ENCODE data around the gene ATP4B.

Gene ATP4B

DNA sequence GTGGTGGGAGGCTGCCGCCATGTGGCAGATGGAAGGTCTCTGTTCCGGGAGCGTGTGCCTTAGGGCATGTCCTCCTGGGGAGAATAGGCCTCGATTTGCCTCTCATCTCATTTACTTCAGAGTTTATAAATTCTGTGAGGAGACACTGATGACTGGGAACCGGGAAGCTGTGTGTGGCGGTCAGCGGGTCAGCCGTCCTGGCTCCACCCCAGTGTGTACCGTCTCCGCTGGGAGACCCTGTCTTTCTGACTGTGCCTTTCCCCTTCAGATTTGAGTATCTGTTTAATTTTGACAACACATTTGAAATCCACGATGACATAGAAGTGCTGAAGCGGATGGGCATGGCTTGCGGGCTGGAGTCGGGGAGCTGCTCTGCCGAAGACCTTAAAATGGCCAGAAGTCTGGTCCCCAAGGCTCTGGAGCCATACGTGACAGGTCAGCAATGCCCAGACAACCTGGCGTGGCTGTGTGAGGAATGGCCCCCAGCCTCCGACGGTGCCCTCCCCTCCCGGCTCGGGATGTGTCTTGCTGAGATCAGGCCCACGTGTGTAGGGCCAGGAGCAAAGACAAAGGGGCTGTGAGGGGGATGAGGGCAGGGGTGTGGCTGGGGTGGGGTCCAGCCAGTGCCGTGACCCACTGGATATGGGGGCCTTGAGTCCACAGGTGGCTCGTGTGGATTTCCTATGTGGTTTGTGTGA, 21.6 kb downstream of the ATP4B start:
- TF ChIP-seq GABPA (IDR thresholded peaks at IDR 0.05; ENCODE audit: low read depth), result no peak
- TF ChIP-seq, protein P1, sequence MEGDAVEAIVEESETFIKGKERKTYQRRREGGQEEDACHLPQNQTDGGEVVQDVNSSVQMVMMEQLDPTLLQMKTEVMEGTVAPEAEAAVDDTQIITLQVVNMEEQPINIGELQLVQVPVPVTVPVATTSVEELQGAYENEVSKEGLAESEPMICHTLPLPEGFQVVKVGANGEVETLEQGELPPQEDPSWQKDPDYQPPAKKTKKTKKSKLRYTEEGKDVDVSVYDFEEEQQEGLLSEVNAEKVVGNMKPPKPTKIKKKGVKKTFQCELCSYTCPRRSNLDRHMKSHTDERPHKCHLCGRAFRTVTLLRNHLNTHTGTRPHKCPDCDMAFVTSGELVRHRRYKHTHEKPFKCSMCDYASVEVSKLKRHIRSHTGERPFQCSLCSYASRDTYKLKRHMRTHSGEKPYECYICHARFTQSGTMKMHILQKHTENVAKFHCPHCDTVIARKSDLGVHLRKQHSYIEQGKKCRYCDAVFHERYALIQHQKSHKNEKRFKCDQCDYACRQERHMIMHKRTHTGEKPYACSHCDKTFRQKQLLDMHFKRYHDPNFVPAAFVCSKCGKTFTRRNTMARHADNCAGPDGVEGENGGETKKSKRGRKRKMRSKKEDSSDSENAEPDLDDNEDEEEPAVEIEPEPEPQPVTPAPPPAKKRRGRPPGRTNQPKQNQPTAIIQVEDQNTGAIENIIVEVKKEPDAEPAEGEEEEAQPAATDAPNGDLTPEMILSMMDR (IDR thresholded peaks at IDR 0.05; ENCODE audit: insufficient read depth, low read length), result no peak
- TF ChIP-seq, protein P2, sequence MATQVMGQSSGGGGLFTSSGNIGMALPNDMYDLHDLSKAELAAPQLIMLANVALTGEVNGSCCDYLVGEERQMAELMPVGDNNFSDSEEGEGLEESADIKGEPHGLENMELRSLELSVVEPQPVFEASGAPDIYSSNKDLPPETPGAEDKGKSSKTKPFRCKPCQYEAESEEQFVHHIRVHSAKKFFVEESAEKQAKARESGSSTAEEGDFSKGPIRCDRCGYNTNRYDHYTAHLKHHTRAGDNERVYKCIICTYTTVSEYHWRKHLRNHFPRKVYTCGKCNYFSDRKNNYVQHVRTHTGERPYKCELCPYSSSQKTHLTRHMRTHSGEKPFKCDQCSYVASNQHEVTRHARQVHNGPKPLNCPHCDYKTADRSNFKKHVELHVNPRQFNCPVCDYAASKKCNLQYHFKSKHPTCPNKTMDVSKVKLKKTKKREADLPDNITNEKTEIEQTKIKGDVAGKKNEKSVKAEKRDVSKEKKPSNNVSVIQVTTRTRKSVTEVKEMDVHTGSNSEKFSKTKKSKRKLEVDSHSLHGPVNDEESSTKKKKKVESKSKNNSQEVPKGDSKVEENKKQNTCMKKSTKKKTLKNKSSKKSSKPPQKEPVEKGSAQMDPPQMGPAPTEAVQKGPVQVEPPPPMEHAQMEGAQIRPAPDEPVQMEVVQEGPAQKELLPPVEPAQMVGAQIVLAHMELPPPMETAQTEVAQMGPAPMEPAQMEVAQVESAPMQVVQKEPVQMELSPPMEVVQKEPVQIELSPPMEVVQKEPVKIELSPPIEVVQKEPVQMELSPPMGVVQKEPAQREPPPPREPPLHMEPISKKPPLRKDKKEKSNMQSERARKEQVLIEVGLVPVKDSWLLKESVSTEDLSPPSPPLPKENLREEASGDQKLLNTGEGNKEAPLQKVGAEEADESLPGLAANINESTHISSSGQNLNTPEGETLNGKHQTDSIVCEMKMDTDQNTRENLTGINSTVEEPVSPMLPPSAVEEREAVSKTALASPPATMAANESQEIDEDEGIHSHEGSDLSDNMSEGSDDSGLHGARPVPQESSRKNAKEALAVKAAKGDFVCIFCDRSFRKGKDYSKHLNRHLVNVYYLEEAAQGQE (IDR thresholded peaks at IDR 0.05; ENCODE audit: insufficient replicate concordance, low read depth), result no peak
- no peak for TF ChIP-seq SPI1 (IDR thresholded peaks at IDR 0.05; ENCODE audit: borderline replicate concordance, low read depth)
- no peak for TF ChIP-seq POLR2AphosphoS5 (IDR thresholded peaks at IDR 0.05; ENCODE audit: low read depth)
- no peak overlapping the region for H3K4me3 ChIP-seq (replicated peaks; ENCODE audit: insufficient read depth, low read length)
- no peak for DNase-seq (ENCODE audit: low read depth in 1 of 2, low spot score in 1 of 2)
- no peaks in the 10 kb centered on the region for H3K27me3 ChIP-seq (ENCODE audit: insufficient read depth, poor library complexity, severe bottlenecking)
- no peak overlapping the region for H3K27ac ChIP-seq (replicated peaks)

DNA sequence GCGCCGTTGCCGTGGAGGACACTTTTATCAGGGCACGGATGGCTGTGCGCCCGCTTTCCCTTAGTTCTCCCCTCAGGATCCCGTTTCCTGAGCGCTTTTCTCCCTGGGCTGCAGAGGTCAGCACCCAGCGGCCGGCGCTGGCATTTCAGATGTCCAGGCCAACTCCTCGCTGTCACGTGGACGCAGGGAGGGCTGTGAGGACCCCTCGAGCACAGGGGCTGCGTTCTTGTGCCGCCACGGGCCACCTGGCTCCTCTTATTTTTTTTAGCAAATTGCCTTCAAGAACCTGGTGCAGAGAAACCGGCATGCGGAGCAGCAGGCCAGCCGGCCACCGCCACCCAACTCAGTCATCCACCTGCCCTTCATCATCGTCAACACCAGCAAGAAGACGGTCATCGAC, 22.3 kb downstream of the ATP4B start:
- TF ChIP-seq POLR2AphosphoS5 (IDR thresholded peaks at IDR 0.05; ENCODE audit: low read depth) (no peak; the same call in 1 of the 2 replicates), GABPA (IDR thresholded peaks at IDR 0.05; ENCODE audit: low read depth) (no peak), SPI1 (IDR thresholded peaks at IDR 0.05; ENCODE audit: borderline replicate concordance, low read depth) (no peak)
- TF ChIP-seq, protein P2 (IDR thresholded peaks at IDR 0.05; ENCODE audit: insufficient replicate concordance, low read depth), result no peak
- TF ChIP-seq, protein P1 (IDR thresholded peaks at IDR 0.05; ENCODE audit: insufficient read depth, low read length), result no peak
- DNase-seq (ENCODE audit: low read depth in 1 of 2, low spot score in 1 of 2), result no peak
- Histone ChIP-seq H3K27me3 (ENCODE audit: insufficient read depth, poor library complexity, severe bottlenecking) (no peaks in the 10 kb centered on the region), H3K4me3 (replicated peaks; ENCODE audit: insufficient read depth, low read length) (no peak overlapping the region), H3K27ac (replicated peaks) (no peak overlapping the region)

DNA sequence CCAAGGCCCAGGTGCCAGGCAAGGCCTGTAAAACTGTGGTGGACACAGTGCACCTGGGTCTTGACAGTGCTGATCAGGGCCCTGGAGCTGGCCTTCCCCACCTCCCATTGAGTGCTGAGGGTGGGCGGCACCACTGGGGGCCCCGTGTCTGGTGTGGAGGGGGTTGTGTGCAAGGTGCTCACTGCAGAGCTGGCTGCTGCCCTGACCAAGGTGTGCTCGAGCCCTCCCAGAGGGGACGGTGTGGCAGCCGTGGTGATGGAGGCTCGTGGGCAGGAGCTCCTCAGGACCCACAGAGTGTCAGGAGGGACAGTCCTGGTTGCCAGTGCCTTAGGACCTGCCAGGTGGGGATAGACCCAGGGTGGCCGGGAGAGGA, 23.0 kb downstream of the ATP4B start:
- DNase-seq (ENCODE audit: low read depth in 1 of 2, low spot score in 1 of 2), result no peak
- TF ChIP-seq SPI1 (IDR thresholded peaks at IDR 0.05; ENCODE audit: borderline replicate concordance, low read depth) (no peak), POLR2AphosphoS5 (IDR thresholded peaks at IDR 0.05; ENCODE audit: low read depth) (no peak), GABPA (IDR thresholded peaks at IDR 0.05; ENCODE audit: low read depth) (no peak)
- TF ChIP-seq, protein P2 (IDR thresholded peaks at IDR 0.05; ENCODE audit: insufficient replicate concordance, low read depth), result no peak
- TF ChIP-seq, protein P1 (IDR thresholded peaks at IDR 0.05; ENCODE audit: insufficient read depth, low read length), result no peak
- no peak overlapping the region for H3K4me3 ChIP-seq (replicated peaks; ENCODE audit: insufficient read depth, low read length)
- H3K27ac ChIP-seq (replicated peaks), result no peak overlapping the region
- no peaks in the 10 kb centered on the region for H3K27me3 ChIP-seq (ENCODE audit: insufficient read depth, poor library complexity, severe bottlenecking)

Data from HL-60 (cell line).